WI38 (cell line): ENCODE results near the gene BUB1B.

ENCODE experiments used
- H3K4me3 ChIP-seq: 2 replicates; pipeline ENCODE4 v1.5.1; 2011; ENCODE audit warnings: low read depth, mild to moderate bottlenecking, control low read depth, low read length
- CTCF ChIP-seq: IDR thresholded peaks from 2 replicates; pipeline ENCODE4 v1.5.1; 2012; ENCODE audit warnings: low read depth, mild to moderate bottlenecking, control low read depth, low read length

The BUB1B gene

GRCh38 chr15:40264321-40265153, 103.7 kb downstream of the BUB1B start:
- no peak overlapping the region for H3K4me3 ChIP-seq
- no peak for TF ChIP-seq CTCF

- no peak overlapping the region for H3K4me3 ChIP-seq
Measured at GRCh38 chr15:40265355-40265754, 104.5 kb downstream of the BUB1B start.

GRCh38 chr15:40265875-40266274, 105.0 kb downstream of the BUB1B start:
- H3K4me3 ChIP-seq = no peak overlapping the region
- no peak for TF ChIP-seq CTCF

More at GRCh38 chr15:40265355-40265754, 104.5 kb downstream of the BUB1B start:
- no peak for TF ChIP-seq CTCF

GRCh38 chr15:40266828-40267304, 106.0 kb downstream of the BUB1B start:
- H3K4me3 ChIP-seq = no peak overlapping the region
- TF ChIP-seq CTCF = no peak

GRCh38 chr15:40267670-40268069, 106.8 kb downstream of the BUB1B start:
- no peak for TF ChIP-seq CTCF
- no peak overlapping the region for H3K4me3 ChIP-seq

GRCh38 chr15:40269604-40270003, 108.7 kb downstream of the BUB1B start:
- TF ChIP-seq CTCF = no peak

GRCh38 chr15:40270246-40270995, 109.6 kb downstream of the BUB1B start:
- no peak for TF ChIP-seq CTCF
- no peak overlapping the region for H3K4me3 ChIP-seq

More at GRCh38 chr15:40269604-40270003, 108.7 kb downstream of the BUB1B start:
- H3K4me3 ChIP-seq = no peak overlapping the region
